ENCODE measurements around the gene KNSTRN. TPM values are rescaled to one million over a fixed set of nuclear protein-coding genes. Genes with fewer than 3 reads are reported as not detected.
A peak's percentile ranks its signal among the peaks of the same experiment; 100 is the strongest.

KNSTRN gene
- total RNA-seq (2014; rRNA removed; shearing (Covaris generic)): 67.9 and 76.4 TPM in 2 replicates
- 62.7 and 80.4 TPM in 2 replicates for polyA plus RNA-seq (2016; fragmentation: Nextera tagmentation; extraction: Ambion mirVana)
- long read RNA-seq, transcript KNSTRN-212 (9 exons, 1,598 nt): minor isoform, 7 of 65 reads
- long read RNA-seq, transcript KNSTRN-201 (9 exons, 1,714 nt): major isoform, 55 of 65 reads
- long read RNA-seq, partial matches to known transcripts: 2 of 65 reads
- long read RNA-seq, other reads (novel, unspliced or antisense): 1 of 65 reads

- H4K20me1 ChIP-seq (replicated peaks; ENCODE audit: insufficient read depth): peaks cover 11% of the 10 kb centered on the region
- peak; percentile 99 for DNase-seq (ENCODE audit: low spot score)
- H3K4me1 ChIP-seq (ENCODE audit: insufficient read depth): peaks cover 9% of the 10 kb centered on the region
- peaks cover 27% of the 10 kb centered on the region for H3K79me2 ChIP-seq (replicated peaks; ENCODE audit: insufficient read depth)
- H3K27me3 ChIP-seq (ENCODE audit: insufficient read depth): no peaks in the 10 kb centered on the region
- H3K36me3 Mint-ChIP-seq (ENCODE audit: low read depth): peaks cover 41% of the 10 kb centered on the region
- peak within 1 kb of the TSS; percentile 82 for H3K4me3 ChIP-seq
- H3K4me3 Mint-ChIP-seq: peak within 1 kb of the TSS; percentile 85
- H3K36me3 ChIP-seq (ENCODE audit: insufficient read depth): peaks cover 27% of the 10 kb centered on the region
- H3K4me1 Mint-ChIP-seq: peaks cover 16% of the 10 kb centered on the region
- H3K27ac ChIP-seq (ENCODE audit: low read depth): peak within 1 kb of the TSS; percentile 1; the same call in 1 of the 2 replicates
- peak within 1 kb of the TSS; percentile 99 for H3K27ac Mint-ChIP-seq
- H3K9me2 ChIP-seq (ENCODE audit: insufficient read depth): no peaks in the 10 kb centered on the region
- H3F3A ChIP-seq (replicated peaks; ENCODE audit: low read depth): 0 out of 2 replicates have a peak, but pooled peaks cover 10% of the 10 kb centered on the region
- peak; percentile 5 for TF ChIP-seq REST (IDR thresholded peaks at IDR 0.05; ENCODE audit: unreplicated experiment)
- TF ChIP-seq NANOG (IDR thresholded peaks at IDR 0.05; ENCODE audit: borderline replicate concordance): no peak
- TF ChIP-seq STAT1 (IDR thresholded peaks at IDR 0.05; ENCODE audit: unreplicated experiment): no peak
- no peak for TF ChIP-seq ZNF462 (CRISPR knock-in tag; IDR thresholded peaks at IDR 0.05)
- TF ChIP-seq ETS1 (IDR thresholded peaks at IDR 0.05): peak; percentile 89
- TF ChIP-seq POLR2AphosphoS5 (IDR thresholded peaks at IDR 0.05; ENCODE audit: low read depth): peak; percentile 88
- TF ChIP-seq CREB1 (CRISPR knock-in tag; IDR thresholded peaks at IDR 0.05; ENCODE audit: low read depth): peak; percentile 49
- no peak for TF ChIP-seq EZH2phosphoT487 (IDR thresholded peaks at IDR 0.05; ENCODE audit: unreplicated experiment)
- H3K4me2 ChIP-seq: peak within 1 kb of the TSS; percentile 89
- H2AFZ ChIP-seq: peak within 1 kb of the TSS; percentile 57
- ATAC-seq: peak; percentile 99
- peaks cover 4% of the 10 kb centered on the region for H3K27me3 Mint-ChIP-seq (ENCODE audit: insufficient read depth, low read depth, poor library complexity)
- H3K9me3 Mint-ChIP-seq: no peaks in the 10 kb centered on the region; the same call in 2 of the 3 replicates
Measured at GRCh38 chr15:40382580-40383456, at the start of gene KNSTRN. Gene KNSTRN, plus strand, starts transcription at chr15:40382721. Its CDS starts 115 bp downstream, at chr15:40382836.

Data from GM23338 (cell line).